Stimulated activated CD4-positive, alpha-beta T cell treated with anti-CD3 and anti-CD28 coated beads, Interleukin-2, amount 100 ng/mL, for 48 hours (primary cell): ENCODE measurements around the gene ADA.

ENCODE experiments used
- DNase-seq, 2 donors: peaks; one replicate each; pipeline ENCODE4 v3.0.0-alpha.2; 2020

ADA gene

GRCh38 chr20:44621939-44622338 lies 29.6 kb downstream of the ADA start:
- DNase-seq: no peak

- DNase-seq: no peak
These were observed 30.2 kb downstream of the ADA start for GRCh38 chr20:44621325-44621724.

DNA sequence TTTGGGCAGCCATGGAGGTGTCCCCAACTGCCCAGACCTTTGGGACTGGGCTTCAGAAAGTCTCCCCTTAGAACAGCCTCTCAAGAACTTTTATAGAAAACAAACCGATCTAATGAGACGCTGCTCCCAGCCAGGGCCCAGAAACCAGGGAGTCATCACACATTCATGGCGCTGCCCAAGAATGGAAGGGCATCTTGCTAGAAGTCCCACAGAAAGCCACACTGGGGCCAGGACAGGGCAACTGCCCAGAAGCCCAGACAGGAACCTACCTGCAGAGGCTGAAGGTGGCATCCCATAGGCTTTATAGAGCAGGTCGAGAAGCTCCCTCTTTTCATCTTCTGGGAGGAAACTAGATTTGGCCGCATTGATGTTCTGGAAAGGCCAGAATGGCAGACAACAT lies 31.5 kb downstream of the ADA start:
- no peak for DNase-seq

- no peak for DNase-seq
These were observed 32.2 kb downstream of the ADA start for GRCh38 chr20:44619294-44619693.

DNA sequence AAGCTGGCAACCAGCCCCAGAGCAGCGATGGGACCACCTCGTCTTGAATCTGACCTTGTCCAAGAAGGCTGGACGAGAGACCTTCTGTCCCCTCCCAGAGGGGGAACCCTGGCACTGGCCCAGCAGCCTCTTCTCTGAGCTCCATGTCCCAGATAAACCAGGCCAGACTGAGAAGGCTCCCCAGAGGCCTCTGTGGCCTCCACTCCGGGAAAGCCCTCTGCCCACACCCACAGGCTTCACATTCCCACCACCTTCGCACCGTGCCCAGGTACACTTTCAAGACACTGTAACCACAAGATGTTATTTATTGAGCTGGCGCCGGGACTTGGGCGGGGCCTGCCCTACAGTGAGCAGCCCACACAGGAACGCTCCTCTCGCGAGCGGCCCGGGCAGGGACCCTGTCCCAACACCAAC lies 33.2 kb downstream of the ADA start:
- DNase-seq: no peak

GRCh38 chr20:44616604-44616964 lies 34.9 kb downstream of the ADA start:
- DNase-seq: no peak

- DNase-seq: no peak
These were observed 35.5 kb downstream of the ADA start for GRCh38 chr20:44615876-44616603.

- DNase-seq: no peak
These were observed 36.2 kb downstream of the ADA start for GRCh38 chr20:44615169-44615791.

DNA sequence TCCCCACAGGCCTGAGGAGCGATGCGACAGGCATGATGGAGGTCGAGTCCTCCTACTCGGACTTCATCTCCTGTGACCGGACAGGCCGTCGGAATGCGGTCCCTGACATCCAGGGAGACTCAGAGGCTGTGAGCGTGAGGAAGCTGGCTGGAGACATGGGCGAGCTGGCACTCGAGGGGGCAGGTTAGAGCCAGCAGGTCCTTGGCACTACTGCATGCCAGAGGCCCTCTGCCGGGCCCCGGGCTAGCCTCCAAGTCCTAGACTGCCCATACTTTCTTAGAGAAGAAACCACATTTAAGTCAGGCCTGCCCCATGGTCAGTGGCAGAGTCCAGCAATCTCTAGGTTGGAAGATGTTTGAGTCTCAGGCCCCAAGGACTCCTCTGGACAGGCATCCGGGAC lies 37.0 kb downstream of the ADA start:
- no peak for DNase-seq

DNA sequence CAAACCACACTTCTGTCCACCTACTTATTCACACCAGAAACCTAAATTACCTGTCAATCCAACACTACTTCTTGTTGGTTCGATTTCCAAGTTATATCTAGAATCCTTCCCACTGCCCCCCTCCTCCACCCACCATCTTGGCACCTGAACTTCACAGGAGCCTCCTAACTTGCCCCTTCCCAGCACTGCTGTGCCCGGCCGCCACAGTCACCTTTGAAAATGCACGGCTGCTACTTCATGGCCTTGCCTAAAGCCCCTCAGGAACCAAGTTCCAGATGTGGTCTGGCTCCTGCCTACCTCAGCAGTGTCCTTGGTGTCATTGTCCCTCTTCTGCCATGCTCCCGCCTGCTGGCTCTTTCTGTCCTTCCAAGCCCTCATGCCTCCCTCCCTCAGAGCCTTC lies 37.9 kb downstream of the ADA start:
- no peak for DNase-seq

DNA sequence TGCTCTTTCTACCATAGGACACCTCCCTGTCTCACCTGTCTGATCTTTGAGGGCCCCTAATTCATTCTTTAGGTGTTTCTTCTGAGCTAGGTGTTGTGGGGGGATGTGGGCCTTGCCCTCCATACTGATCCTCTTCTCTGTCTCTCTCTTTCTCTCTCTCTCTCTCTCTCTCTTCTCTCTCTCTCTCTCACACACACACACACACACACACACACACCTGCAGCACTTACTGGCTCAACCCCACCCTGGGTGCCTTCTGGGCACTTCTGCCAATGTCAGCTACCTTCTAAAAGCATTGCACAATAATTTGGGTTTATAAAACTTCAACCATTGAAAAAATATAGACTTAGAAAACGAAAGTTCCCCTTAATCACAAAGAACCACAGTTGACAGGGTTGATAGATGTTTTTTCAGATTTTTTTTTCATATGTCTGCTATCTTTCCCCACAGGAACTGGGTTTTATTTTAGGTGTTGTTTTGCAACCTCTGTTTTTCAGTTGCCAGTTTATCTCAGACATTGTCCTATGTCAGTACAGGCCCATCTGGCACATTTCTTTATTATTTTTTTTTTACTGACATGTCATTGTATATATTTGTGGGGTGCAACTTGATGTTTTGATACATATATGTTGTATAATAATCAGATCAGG lies 41.1 kb downstream of the ADA start:
- no peak for DNase-seq

- peak; percentile 89 to 90 for DNase-seq
These were observed 41.8 kb downstream of the ADA start for GRCh38 chr20:44609516-44610312.

DNA sequence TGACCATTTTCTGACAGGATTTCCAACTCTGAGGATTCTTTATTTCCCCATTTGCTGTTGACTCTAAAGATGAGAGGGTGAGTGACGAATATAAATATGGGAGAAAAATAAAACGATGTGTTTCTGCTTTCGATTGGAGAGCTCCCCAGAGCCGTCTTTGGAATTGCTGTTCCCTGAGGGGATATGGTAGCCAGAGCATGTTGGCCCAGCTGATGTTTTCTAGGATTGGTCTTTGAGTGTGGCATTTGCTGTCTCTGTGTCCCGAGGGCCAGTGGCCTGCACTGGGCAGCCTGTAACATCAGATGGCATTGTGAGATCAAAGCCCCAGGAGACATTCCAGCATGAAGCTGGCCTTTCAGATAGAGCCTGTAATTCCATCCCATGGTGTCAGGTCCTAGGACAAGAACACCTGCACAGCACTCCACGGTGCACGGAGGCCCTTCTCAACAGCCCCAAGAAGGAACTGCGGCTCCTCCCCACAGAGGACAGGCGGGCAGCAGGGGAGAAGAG lies 42.4 kb downstream of the ADA start:
- DNase-seq: no peak

DNA sequence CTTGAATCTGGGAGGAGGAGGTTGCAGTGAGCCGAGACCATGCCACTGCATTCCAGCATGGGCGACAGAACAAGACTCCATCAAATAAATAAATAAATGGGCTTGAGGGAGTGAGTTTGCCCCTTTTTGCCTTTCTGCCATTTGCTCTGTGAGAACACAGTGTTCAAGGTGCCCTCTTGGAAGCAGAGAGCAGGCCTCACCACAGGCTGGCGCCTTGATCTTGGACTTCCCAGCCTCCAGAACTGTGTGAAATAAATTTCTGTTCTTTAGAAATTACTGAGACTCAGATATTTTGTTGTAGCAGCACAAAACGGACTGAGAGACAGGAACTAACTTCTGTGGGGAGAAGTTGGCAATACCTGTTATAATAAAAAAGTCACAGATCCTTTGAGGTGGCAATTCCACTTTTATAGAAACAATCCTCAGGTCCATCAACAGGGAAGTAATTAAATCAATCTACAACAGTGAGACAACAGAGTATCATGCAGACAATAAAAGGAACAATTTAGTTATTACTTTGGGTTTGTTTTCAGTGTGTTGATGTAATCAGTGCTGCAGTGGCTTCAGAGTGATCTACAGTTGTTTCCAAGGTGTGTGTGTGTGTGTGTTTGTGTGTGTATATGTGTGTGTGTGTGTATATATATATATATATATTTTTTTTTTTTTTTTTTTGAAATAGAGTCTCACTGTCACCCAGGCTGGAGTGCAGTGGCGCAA lies 44.6 kb downstream of the ADA start:
- DNase-seq: no peak

DNA sequence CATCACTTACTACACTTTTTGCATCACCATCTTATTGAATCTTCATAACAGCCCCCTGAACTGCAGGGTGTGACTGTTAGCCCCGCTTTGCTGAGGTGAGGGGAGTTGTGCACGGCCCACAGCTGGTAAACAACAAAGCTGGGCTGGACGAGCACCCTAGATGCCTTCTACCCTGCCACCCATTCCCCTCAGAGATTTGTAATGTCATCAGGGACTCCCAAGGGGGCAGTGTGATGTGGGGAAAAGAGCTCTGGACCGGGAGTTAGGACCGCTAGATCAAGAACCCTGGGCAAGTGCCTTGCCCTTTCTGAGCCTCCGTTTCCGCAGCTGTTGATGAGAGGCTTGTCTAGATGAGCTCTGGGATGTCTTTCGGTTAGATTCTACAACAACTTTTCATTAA lies 48.2 kb downstream of the ADA start:
- no peak for DNase-seq

DNA sequence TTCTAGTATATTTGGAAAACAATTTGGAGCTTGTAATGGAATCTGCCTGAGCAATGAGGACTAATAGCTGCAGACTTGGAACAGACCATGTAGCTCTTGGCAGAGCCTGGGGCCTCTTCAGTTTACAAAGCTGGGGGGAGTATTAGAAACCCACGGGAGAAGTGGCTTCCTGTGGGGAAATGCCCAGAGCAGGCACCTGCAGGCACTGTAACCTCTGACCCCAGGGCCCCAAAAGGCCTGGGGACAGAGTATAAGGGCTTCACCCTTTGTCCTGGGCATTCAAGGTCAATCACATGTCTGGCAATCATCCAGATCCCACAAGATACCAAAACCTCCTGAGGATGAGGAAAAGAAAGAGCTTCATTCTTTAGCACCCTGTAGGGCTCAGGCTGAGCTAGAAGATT lies 49.7 kb downstream of the ADA start:
- DNase-seq: no peak

- DNase-seq: no peak
These were observed 50.2 kb downstream of the ADA start for GRCh38 chr20:44601236-44601671.

- no peak for DNase-seq
These were observed 50.7 kb downstream of the ADA start for GRCh38 chr20:44600758-44601201.

GRCh38 chr20:44600301-44600700 lies 51.2 kb downstream of the ADA start:
- DNase-seq: no peak

- DNase-seq: no peak
These were observed 51.8 kb downstream of the ADA start for GRCh38 chr20:44599715-44600114.

DNA sequence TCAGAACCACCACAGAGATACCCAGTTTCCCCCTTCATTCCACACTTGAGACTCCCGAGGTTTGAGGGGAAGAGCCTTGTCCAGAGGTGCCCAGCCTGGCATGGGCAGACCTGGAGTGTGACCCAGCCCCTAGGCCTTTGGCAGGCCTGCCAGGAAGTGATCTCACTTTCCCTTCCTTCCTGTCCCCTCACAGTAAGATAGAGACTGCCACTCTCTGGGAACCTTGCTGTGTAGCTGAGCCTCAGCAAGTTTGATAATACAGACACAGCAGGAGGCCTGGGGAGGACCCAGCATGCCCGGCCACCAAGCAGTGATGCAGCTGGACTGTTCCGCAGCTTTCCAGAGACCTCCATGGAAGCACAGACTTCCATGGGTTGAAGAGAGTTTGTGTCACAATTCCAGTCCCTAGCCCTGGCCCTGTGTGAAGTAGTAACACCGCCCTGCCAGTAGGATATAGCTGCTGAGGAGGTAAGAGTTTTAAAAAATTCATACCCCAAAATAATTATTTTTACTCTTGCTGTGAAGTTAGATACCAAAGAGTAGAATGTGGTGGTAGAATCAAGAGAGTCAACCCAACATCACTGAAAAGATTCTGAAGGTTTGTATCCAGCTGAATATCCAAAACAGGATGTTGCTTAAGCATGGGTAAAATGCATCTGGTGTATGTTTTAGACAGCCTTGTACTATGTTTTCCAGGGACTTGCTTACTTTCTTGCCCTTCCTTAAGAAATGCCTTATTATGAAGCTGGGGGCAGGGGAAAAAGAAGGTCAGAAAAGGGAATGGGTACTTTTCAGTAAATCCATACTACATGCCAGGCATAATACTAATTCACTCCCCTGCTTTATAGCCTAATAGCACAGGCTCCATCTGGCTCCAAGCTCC lies 52.8 kb downstream of the ADA start:
- no peak for DNase-seq
